Measurements from ENCODE around the gene FGF12.

FGF12 gene

GRCh38 chr3:192090586-192090985 is 636.8 kb downstream of the FGF12 start:
- DNase-seq = no peak

Measured in right kidney (tissue), 1 donor.